PFSK-1 (cell line): ENCODE results near the gene PPM1L.

ENCODE experiments used
- FOXP2 ChIP-seq: optimal IDR thresholded peaks from 2 replicates; pipeline ENCODE3; 2011; ENCODE audit warnings: borderline replicate concordance, control low read depth, inconsistent platforms; ENCODE audit not compliant: insufficient read depth; ENCODE audit errors: extremely low read length, extremely low read depth
- POLR2AphosphoS5 ChIP-seq: IDR thresholded peaks from 2 replicates; pipeline ENCODE4 v1.6.1; 2012; ENCODE audit warnings: low read depth, mild to moderate bottlenecking, control low read depth, low read length, moderate library complexity
- SIN3A ChIP-seq: IDR thresholded peaks from 2 replicates; pipeline ENCODE4 v1.6.1; 2012; ENCODE audit warnings: mild to moderate bottlenecking, low read length, moderate library complexity, borderline replicate concordance; ENCODE audit not compliant: insufficient read depth
- TAF1 ChIP-seq: IDR thresholded peaks from 2 replicates; pipeline ENCODE4 v1.6.1; 2012; ENCODE audit warnings: low read length, control low read depth, borderline replicate concordance; ENCODE audit not compliant: insufficient read depth
- TF ChIP-seq, protein P1 (sequence below), 2 experiments: IDR thresholded peaks; 2 replicates each; pipeline versions ENCODE4 v1.6.1 to v1.8.0; 2011 to 2012; ENCODE audit warnings: low read depth in 2 of 2, low read length in 2 of 2, control low read depth in 1 of 2, inconsistent platforms in 1 of 2, mild to moderate bottlenecking in 1 of 2, moderate library complexity in 1 of 2; ENCODE audit not compliant: insufficient read depth in 1 of 2

PPM1L gene

DNA sequence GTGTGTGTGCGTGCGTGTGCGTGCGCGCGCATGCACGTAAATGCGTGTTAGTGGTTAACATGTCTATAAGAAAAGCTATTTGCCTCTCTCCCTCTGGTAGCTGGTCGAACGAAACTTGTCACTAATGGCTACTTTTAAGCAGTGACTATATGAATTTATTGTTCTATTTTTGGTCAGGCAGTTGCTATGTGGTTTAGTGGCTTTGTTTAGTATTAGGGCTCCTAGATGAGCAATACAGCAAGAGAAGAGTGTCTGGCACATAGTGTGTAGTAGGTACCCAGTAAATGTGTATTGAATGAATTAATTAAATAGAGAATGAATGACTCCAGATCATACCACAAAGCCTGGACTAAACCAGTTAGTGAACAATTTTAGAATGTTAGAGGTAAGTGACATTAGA lies 171.6 kb downstream of the PPM1L start:
- TF ChIP-seq SIN3A (no peak), TAF1 (no peak), FOXP2 (no peak), POLR2AphosphoS5 (no peak)
- TF ChIP-seq, protein P1, sequence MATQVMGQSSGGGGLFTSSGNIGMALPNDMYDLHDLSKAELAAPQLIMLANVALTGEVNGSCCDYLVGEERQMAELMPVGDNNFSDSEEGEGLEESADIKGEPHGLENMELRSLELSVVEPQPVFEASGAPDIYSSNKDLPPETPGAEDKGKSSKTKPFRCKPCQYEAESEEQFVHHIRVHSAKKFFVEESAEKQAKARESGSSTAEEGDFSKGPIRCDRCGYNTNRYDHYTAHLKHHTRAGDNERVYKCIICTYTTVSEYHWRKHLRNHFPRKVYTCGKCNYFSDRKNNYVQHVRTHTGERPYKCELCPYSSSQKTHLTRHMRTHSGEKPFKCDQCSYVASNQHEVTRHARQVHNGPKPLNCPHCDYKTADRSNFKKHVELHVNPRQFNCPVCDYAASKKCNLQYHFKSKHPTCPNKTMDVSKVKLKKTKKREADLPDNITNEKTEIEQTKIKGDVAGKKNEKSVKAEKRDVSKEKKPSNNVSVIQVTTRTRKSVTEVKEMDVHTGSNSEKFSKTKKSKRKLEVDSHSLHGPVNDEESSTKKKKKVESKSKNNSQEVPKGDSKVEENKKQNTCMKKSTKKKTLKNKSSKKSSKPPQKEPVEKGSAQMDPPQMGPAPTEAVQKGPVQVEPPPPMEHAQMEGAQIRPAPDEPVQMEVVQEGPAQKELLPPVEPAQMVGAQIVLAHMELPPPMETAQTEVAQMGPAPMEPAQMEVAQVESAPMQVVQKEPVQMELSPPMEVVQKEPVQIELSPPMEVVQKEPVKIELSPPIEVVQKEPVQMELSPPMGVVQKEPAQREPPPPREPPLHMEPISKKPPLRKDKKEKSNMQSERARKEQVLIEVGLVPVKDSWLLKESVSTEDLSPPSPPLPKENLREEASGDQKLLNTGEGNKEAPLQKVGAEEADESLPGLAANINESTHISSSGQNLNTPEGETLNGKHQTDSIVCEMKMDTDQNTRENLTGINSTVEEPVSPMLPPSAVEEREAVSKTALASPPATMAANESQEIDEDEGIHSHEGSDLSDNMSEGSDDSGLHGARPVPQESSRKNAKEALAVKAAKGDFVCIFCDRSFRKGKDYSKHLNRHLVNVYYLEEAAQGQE (IDR thresholded peaks at IDR 0.05; ENCODE audit: insufficient read depth in 1 of 2, low read depth in 2 of 2, low read length in 2 of 2), result no peak

DNA sequence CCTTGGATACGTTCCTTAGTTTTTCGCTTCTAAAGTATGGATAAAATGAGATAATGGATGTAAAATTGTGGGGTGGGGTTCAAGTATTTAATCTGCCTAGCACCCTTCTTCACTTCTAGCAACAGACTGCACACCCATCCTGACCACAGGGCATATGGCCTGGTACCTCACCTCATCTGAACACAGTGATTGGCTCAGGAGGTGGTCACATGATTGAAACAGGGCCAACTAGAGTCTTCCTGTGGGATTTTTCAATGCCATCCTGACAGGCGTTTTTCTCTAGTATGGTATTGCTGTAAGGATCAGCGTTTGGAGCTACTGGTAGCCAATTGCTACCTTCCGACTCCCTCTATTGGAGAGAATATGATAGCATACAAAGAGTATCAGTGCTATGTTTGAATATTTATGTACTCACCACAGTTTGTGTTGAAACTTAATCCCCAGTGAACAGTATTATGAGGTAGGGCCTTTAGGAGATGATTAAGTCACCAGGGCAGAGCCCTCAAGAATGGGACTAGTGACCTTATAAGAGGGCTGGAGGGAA lies 172.2 kb downstream of the PPM1L start:
- TF ChIP-seq POLR2AphosphoS5 (no peak), TAF1 (no peak), SIN3A (no peak), FOXP2 (no peak)
- TF ChIP-seq, protein P1 (IDR thresholded peaks at IDR 0.05; ENCODE audit: insufficient read depth in 1 of 2, low read depth in 2 of 2, low read length in 2 of 2), result no peak

DNA sequence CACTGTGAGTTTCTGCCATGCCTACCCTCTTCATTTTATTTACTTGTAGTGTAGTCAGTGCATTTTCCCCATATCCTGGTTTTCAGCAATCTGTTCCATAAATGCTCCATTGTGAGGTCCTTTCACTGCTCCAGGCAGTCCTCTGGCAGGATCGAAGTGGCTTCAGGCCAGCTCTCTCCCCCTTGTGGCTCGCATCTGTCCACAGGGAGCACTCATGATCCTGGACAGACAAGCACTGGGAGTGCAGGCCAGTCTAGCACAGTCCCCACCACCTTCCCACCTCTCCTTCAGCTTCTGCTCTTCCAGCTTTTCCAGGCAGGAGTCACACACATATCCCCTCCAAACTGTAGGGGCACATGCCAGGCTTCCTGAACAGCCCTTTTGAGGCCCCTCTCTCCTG lies 173.6 kb downstream of the PPM1L start:
- TF ChIP-seq FOXP2 (no peak), SIN3A (no peak), POLR2AphosphoS5 (no peak), TAF1 (no peak)
- TF ChIP-seq, protein P1 (IDR thresholded peaks at IDR 0.05; ENCODE audit: insufficient read depth in 1 of 2, low read depth in 2 of 2, low read length in 2 of 2), result no peak

DNA sequence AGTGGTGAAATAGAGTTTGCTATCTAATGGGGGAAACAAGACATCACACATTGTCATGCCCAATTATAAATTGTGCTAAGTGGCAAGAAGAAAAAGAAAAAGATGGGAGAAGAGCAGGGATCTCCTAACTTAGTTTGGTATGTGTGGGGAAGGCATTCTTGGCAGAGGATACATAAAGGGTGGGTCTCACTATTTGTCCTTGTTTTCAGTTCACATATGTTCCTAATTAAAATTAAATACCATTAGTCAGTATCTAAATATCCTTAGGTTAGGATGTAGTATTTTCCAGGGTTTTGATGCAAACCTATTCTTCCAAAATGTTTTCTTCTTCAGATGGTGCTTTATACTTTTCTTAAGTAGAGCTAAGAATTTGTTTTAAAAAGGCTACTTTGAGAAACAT lies 175.4 kb downstream of the PPM1L start:
- TF ChIP-seq POLR2AphosphoS5, result no peak
- TF ChIP-seq, protein P1 (IDR thresholded peaks at IDR 0.05; ENCODE audit: insufficient read depth in 1 of 2, low read depth in 2 of 2, low read length in 2 of 2), result no peak
- TF ChIP-seq TAF1, result no peak
- no peak for TF ChIP-seq SIN3A

DNA sequence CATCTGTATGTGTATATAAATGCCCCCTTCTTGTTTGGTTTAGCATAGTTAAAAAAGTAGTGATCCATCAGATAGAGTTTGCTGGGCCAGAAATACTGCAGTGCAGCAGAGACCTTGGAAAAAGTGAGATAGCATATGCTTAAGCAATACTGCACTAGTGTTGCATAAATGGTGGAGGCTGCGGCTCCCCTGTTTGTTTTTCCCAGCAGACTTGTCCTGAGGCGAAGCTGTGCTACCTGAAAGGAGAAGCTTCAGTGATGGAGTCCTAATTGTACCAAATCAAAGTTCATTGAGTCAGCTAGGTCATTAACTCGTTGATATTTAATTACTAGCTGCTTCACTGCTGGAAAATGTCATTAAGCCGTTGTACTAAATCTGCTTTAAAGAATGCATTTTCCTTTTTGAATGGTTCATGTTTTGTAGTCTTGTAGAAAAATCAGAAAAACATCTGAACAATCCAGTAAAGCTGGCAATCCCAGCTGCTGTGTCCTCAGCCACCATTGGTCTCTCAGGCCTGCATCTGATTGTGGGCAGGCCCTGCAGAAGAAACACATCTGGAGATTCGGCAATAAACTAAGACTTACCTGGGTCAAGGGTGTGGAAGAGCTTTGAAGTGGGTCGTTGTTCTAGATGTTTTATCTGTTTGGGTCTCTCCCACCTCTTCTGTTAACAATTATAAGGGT lies 179.5 kb downstream of the PPM1L start:
- TF ChIP-seq SIN3A, result no peak
- TF ChIP-seq FOXP2, result no peak
- no peak for TF ChIP-seq POLR2AphosphoS5
- TF ChIP-seq, protein P1 (IDR thresholded peaks at IDR 0.05; ENCODE audit: insufficient read depth in 1 of 2, low read depth in 2 of 2, low read length in 2 of 2), result no peak
- no peak for TF ChIP-seq TAF1
